ENCODE measurements around the gene C15orf62. TPM values are rescaled to one million over a fixed set of nuclear protein-coding genes. Genes with fewer than 3 reads are reported as not detected.

The C15orf62 gene, protein sequence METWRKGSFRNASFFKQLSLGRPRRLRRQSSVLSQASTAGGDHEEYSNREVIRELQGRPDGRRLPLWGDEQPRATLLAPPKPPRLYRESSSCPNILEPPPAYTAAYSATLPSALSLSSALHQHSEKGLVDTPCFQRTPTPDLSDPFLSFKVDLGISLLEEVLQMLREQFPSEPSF
- not detected in 2 replicates for total RNA-seq (2014; rRNA removed; shearing (Covaris generic))
- not detected in 2 replicates for polyA plus RNA-seq (2015; cell fraction: cytosol; rRNA removed)
- polyA plus RNA-seq (2015; cell fraction: nucleus; rRNA removed): not detected in 2 replicates

DNA sequence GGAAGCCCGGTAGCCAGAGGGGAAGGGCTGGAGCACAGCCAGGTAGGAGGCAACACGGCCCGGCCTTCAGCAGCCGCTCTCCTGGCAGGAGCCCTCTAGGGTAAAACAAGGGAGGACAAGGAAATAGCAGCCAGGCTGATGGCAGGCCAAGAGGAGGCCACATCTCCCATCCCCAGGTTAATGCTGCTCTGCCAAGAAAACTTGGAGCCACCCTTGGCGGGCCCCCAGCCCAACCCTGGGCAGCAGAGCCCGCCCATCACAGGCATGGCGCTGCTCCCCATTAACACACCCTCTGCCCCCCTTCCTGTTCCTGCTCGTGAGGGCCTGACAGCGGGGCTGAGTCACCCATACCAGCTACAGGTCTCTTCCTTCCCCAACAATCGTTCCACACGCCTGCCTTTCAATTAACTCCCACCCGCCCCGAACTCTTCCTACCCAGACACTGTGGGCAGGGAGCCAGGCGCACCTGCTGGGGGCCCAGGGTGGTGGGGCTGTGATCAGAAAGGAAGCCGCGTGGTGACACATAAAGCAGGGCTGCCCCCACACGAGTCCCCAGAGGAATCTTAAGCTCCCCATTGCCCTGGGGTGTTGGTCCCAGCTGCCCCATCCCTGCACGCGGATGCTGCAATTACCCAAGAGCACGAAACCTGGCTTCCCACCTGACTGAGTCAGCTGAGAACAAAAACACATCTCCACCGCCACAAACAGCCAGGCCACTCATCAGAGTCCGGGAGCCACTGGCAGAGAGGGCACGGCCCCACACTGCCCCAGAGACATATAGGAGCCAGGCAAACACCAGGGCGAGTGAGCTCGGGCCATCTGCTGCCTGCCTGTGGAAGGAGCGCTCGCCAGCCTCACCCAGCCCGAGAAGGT lies at the start of gene C15orf62:
C15orf62 (plus strand) TSS at position 707 of the 873 bp plus-strand sequence. CDS start 516 bp downstream, outside the sequence.
- DNase-seq (ENCODE audit: low read depth, low spot score): no peak
- in situ Hi-C loops (cut with HindIII; ENCODE audit: low pct_unique_long_range_greater_than_20kb, low sequenced_read_pairs): no loop called here

DNA sequence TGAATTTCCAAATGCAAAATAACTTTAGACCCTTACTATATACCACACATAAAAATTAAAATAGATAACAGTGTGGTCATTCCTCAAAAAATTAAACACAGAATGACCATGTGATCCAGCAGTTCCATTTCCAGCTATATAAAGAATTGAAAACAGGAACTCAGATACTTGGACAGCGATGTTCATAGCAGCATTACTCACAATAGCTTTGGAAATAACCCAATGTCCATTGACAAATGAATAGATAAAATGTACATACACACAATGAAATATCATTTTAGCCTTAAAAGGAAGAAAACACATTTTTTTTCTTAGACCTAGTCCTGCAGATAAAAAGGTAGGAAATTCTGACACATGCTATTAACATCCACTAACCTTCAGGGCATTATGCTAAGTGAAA lies 48.1 kb upstream of the C15orf62 start:
- DNase-seq (ENCODE audit: low read depth, low spot score): no peak
- in situ Hi-C loops (cut with HindIII; ENCODE audit: low pct_unique_long_range_greater_than_20kb, low sequenced_read_pairs): no loop called here

DNA sequence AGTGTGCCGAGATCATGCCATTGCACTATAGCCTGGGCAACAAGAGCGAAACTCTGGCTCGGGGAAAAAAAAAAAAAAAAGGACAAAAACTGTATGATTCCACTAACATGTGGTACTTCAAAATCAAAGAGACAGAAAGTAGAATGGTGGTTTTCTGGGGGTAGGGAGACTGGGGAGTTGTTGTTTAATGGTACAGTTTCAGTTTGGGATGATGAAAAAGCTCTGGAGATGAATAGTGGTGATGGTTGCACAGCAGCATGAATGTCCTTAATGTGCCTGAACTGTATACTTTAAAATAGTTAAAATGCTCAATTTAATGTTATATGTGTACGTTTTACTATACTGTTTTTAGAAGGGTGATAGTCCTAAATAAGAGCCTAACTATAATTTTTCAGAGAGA lies 47.4 kb upstream of the C15orf62 start:
- in situ Hi-C loops (cut with HindIII; ENCODE audit: low pct_unique_long_range_greater_than_20kb, low sequenced_read_pairs): no loop called here
- DNase-seq (ENCODE audit: low read depth, low spot score): no peak

DNA sequence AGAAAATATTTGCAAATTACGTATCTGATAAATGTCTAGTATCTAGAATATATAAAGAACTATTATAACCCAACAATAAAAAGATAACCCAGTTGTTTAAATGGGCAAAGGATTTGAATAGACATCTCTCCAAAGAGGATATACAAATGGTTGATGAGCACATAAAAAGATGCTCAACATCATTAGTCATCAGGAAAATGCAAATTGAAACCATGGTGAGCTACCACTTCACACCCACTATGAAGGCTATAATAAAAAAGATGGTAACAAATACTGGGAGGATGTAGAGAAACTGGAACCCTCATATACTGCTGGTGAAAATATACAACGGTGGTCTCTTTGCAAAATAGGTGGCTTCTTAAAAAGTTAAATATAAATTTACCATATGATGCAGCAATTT lies 46.8 kb upstream of the C15orf62 start:
- in situ Hi-C loops (cut with HindIII; ENCODE audit: low pct_unique_long_range_greater_than_20kb, low sequenced_read_pairs): no loop called here
- DNase-seq (ENCODE audit: low read depth, low spot score): no peak

DNA sequence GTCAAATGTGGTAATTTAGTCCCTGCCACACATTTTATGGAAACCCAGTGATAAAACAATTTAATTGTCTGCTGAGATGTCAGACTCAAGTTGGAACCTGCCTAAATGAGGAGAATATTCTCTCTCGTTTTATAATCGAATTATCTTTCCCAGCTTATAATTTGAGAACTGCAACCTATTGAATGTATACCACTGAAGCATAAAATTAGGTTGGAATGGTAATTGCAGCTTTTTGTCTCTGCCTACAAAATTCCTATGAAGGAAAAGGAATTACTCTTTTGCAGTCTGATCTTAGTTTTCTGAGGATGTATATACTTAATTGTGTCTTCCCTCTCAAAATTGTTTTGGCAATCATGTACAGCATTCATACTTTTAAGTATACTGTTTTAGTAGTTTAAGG lies 45.9 kb upstream of the C15orf62 start:
- no peak for DNase-seq (ENCODE audit: low read depth, low spot score)
- in situ Hi-C loops (cut with HindIII; ENCODE audit: low pct_unique_long_range_greater_than_20kb, low sequenced_read_pairs): no loop called here

DNA sequence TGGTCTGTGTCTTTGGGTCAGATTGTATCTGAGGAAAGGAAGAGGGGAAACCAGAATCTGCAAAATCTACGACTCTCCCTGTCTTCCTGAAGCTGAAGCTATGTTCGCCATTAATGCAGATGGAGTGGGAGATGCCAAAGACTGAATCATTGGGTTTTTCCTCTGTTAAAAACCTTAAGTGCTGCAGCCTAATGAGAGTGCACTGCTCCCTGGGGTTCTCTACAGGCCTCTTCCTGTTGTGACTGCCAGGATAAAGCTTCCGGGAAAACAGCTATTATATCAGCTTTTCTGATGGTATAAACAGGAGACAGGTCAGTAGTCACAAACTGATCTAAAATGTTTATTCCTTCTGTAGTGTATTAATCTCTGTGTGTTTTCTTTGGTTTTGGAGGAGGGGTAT lies 38.7 kb upstream of the C15orf62 start:
- in situ Hi-C loops (cut with HindIII; ENCODE audit: low pct_unique_long_range_greater_than_20kb, low sequenced_read_pairs): no loop called here
- DNase-seq (ENCODE audit: low read depth, low spot score): no peak

DNA sequence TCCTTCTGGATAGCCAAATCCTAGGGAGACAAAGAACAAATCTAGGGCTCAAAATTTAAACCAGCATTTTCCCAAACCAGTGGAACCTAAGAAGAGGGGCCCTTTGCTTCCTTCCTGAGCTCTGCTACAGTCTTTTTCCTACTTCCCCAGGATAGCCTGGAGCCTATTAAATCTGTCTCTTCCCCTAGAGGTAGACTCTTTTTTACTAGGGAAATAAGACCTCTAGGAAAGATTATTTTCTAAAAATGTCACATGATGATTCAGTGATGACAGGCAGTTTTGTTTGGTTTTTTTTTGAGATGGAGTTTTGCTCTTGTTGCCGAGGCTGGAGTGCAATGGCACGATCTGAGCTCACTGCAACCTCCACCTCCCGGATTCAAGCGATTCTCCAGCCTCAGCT lies 33.2 kb upstream of the C15orf62 start:
- no peak for DNase-seq (ENCODE audit: low read depth, low spot score)
- in situ Hi-C loops (cut with HindIII; ENCODE audit: low pct_unique_long_range_greater_than_20kb, low sequenced_read_pairs): no loop called here

DNA sequence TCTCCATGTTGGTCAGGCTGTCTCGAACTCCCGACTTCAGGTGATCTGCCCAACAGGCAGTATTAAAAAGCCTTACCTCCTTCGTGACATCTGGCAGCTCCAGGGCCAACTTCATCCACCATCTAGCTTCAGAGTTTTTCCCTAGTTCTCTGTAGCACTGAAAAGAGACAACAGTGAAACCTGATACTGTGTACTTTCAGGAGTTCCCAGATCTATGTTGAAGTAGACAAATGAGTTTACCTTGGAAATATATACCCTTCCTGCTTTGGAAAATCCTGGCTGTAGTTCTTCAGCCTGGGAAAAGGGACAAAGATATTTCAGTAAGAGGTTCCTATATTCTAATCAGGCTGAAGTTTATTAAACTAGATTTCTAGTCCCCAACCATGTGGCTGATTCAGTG lies 32.7 kb upstream of the C15orf62 start:
- in situ Hi-C loops (cut with HindIII; ENCODE audit: low pct_unique_long_range_greater_than_20kb, low sequenced_read_pairs): no loop called here
- DNase-seq (ENCODE audit: low read depth, low spot score): no peak

DNA sequence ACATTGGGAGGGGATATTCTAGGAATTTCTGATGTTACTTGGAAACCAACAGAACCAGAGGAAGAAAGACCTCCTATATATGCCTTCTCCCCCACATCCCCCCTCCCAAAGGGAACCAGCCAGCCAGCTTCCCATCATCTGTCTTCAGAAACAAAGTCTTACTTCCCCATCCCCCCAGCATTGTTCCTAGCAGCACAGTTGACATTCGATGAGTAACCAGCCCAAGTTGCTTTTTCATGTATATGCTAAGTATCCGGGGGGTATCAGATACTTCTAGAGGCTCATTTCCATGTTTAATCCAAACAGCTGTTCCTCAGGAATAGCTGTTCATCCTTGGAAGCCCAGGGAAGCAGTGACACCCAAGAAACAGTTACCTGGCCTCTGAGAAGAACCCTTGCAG lies 30.7 kb upstream of the C15orf62 start:
- DNase-seq (ENCODE audit: low read depth, low spot score): no peak
- in situ Hi-C loops (cut with HindIII; ENCODE audit: low pct_unique_long_range_greater_than_20kb, low sequenced_read_pairs): no loop called here

DNA sequence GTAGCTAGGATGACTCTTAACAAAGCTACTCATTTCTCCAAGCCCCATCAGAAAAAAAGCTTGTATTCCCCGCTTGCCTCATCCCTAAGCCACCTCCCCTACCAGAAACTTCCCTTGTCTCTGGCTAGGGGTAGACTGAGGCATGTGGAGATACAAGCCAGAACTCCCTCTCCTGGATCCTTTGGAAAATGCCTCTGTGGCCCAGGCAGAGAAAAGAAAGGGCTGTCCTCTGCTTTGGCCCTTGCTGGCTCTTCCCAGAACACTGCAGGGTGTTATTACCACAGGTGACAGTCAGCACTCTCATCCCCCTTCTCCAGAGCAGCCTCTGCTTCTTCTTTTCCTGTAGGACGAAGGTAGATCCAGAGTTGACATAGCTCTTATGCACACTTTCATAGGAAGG lies 29.9 kb upstream of the C15orf62 start:
- DNase-seq (ENCODE audit: low read depth, low spot score): no peak
- in situ Hi-C loops (cut with HindIII; ENCODE audit: low pct_unique_long_range_greater_than_20kb, low sequenced_read_pairs): no loop called here

DNA sequence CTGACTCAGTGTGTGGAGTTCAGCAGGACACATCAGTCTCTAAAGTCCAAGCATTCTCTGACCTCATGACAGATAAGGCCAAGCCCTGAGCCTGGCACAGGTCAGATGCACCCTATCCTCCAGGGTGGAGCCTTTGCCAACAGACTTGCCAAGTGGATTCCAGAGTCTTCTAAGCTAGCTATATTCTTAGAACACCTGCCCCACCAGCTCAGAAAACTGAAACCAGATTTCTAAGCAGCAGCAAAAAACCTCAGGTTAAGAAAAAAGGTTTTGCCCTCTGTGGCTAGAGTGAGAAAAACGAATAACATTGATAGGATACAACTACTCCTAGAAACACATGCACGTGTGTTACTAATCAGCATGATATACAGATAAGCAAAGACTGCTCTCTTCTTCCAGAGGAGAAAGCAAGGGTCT lies 26.3 kb upstream of the C15orf62 start:
- DNase-seq (ENCODE audit: low read depth, low spot score): no peak
- in situ Hi-C loops (cut with HindIII; ENCODE audit: low pct_unique_long_range_greater_than_20kb, low sequenced_read_pairs): no loop called here

DNA sequence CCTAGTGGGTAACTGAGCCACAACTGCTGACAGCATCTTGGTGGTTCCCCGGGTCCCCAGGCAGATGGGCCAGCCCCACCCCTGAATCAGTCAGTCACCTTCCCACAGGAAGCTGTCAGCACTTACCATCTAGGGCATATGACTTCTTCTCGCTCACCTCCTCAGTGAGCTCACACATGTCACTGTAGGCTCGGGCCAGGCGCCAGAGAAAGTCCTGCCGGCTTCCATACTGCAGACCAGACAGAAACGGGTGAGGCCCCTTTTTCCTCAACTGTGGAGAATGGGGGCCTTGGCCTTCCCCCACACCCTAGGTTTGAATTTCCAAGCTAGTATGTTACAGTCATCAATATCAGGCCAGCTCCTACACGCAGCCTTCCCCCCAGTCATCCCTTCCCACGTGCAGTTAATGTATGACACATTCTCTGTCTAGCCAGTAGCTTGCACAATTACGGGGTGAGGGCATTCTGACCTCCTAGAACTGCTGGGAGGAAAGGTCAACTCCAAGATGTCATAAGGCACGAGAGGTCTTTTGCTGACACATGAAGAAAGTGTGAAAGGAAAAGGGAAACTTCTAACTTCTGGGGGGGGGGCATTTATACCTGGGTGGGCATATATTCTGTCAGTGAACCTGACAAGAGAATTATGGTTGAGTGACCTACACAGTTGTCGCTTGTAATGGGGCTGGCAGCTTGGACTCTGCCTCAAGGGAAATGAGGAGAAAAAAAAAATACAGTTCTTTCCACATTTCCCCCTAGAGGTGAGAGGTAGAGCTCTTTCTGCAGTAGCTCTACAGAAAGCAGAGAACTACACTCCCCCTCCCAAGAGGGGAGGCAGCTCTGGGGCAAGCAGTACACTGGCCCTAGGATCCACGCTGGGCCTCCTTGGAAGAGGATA lies 25.6 kb upstream of the C15orf62 start:
- no peak for DNase-seq (ENCODE audit: low read depth, low spot score)
- in situ Hi-C loops (cut with HindIII; ENCODE audit: low pct_unique_long_range_greater_than_20kb, low sequenced_read_pairs): no loop called here

DNA sequence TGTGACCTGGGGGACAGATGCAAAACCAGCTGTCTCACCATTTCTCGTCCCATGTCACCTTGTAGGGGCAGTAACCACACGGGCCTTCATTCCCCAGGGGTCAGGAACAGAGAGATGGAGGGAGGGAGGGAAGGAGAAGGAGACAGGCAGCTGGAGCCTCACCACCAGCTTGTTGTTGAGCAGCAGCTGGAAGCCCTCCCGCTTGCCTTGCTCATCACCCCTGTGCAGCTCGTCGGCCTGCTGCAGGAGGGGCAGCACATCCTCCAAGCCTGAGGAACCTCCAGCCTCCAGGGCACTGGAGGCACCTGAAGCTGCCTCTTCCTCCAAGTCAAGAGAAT lies 25.0 kb upstream of the C15orf62 start:
- in situ Hi-C loops (cut with HindIII; ENCODE audit: low pct_unique_long_range_greater_than_20kb, low sequenced_read_pairs): no loop called here
- DNase-seq (ENCODE audit: low read depth, low spot score): no peak

DNA sequence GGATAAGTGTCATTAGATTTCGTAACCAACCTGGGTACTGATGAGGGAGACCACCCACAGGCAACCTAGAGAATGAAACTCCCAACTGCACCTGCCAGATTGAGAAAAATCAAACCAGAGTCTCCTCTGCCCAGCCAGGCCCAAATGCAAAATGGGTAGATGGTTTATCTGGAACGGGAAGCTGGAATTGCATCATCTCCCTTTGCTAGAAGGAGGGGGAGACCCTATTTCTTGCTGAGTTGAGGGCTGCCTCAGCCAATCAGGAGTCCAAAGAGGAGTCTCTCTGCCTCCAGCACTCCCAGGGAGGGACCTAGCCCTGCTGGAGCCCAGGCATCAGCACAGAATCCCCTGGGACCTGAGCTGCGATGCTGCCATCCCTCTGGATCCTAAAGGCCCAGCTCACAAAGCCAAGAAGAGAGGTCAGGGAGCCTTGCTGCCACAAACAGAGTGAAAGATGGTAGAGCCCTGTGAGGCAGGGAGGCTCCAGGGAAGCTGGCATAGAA lies 22.8 kb upstream of the C15orf62 start:
- in situ Hi-C loops (cut with HindIII; ENCODE audit: low pct_unique_long_range_greater_than_20kb, low sequenced_read_pairs): no loop called here
- no peak for DNase-seq (ENCODE audit: low read depth, low spot score)

DNA sequence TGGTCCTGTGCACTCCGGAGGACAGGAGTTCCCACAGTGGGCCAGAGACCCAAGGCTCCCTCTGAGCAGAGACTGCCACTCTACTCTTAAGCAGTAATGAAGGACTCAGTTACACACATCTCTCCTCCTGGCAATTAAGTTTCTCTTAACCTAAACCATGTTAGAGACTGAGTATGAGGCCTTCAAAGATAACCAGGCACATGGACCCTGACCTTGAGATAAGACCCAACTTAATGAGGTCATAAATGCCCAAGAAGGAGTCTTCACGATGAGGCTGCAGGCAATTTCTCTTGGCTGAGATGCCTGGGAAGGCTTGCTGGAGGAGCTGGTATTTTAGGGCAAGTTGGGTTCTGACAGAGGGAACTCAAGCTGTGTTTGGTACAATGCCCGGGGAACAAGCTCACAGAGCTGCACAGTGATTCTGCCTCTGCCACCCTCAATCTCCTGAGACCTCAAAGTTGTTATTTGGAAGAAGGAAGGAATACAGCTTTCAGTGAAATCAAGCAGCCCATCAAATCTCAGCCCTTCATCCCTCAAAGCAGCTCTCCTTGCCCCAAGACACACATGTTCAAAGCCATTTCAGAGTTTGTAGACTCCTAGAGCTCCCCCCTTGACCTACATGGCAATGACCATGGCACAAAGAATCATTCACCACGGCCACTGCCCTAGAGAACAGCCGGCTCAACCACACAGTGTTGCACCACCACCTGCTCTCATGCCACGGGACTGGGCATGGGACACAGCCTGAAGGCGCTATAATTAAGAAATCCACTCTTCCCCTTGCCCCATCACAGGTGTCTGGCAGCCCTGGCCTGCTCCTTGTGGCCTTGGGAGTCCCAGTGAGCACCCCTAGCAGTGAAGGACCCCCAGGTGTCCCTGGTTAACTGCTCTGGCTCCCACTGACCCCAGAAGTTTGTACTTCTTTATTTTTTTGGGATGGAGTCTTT lies 21.8 kb upstream of the C15orf62 start:
- in situ Hi-C loops (cut with HindIII; ENCODE audit: low pct_unique_long_range_greater_than_20kb, low sequenced_read_pairs): no loop called here
- DNase-seq (ENCODE audit: low read depth, low spot score): peak; percentile 63

DNA sequence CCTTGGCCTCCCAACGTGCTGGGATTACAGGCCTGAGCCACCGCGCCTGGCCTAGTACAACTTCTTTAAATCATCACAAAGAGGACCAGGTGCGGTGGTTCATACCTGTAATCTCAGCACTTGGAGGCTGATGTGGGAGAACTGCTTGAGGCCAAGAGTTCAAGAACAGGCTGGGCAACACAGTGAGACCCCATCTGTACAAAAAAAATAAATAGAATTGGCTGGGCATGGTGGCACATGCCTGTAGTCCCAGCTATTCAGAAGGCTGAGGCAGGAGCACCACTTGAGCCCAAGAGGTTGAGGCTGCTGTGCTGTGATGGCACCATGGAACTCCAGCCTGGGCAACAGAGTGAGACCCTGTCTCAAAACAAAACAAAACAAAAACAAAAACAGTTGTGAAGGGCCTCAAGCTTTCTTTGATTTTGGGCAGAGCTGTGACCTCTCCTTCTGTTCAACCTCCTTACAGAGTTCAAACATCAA lies 20.6 kb upstream of the C15orf62 start:
- in situ Hi-C loops (cut with HindIII; ENCODE audit: low pct_unique_long_range_greater_than_20kb, low sequenced_read_pairs): no loop called here
- DNase-seq (ENCODE audit: low read depth, low spot score): no peak

DNA sequence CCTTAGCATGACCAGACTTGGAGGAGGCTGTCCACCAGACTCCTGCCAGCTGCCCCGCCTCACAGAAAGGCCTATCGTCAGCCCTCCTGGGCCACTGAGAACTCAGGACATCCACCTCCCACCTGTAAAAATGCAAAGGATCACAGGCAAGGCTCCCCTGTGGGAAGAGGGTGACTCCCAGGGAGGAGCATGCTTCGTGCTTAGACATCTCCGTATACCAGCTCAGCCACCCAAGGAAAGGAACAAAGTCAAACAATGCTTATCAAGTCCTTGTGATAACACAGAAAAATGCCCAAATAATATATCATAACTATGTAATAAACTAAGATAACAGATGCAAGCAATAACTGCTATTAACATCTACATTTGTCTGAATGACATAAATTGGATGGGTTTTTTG lies 18.9 kb upstream of the C15orf62 start:
- DNase-seq (ENCODE audit: low read depth, low spot score): no peak
- in situ Hi-C loops (cut with HindIII; ENCODE audit: low pct_unique_long_range_greater_than_20kb, low sequenced_read_pairs): no loop called here

Data from SK-MEL-5 (cell line).